GM12872 (cell line): ENCODE measurements around the gene FGF23.

Experiments
- TF ChIP-seq, protein P1 (sequence below): IDR thresholded peaks from 3 replicates; pipeline ENCODE4 v1.5.1; 2011; ENCODE audit warnings: low read depth, mild to moderate bottlenecking, low read length, moderate library complexity; ENCODE audit not compliant: insufficient read depth

The FGF23 gene

DNA sequence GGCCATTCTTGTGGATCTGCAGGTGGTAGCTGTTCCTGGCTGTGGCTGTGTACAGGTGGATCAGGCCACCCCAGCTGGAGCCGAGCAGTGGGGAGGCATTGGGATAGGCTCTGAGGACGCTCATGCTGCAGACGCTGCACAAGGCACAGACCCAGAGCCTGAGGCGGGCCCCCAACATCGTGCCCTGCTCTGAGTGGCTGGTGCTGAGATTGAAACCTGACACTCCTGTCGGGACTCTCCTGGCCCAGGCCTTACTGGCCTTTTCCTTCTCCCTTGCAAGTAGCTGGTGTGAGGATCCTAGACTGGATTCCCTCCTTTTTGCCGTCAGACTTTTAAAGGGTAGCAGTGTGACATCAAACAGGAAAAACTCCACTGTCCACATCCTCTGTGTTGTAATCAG is at the start of gene FGF23:
FGF23 (minus strand) TSS at position 308 of the 400 bp plus-strand sequence; CDS start at position 178, 130 bp downstream.
- TF ChIP-seq, protein P1, sequence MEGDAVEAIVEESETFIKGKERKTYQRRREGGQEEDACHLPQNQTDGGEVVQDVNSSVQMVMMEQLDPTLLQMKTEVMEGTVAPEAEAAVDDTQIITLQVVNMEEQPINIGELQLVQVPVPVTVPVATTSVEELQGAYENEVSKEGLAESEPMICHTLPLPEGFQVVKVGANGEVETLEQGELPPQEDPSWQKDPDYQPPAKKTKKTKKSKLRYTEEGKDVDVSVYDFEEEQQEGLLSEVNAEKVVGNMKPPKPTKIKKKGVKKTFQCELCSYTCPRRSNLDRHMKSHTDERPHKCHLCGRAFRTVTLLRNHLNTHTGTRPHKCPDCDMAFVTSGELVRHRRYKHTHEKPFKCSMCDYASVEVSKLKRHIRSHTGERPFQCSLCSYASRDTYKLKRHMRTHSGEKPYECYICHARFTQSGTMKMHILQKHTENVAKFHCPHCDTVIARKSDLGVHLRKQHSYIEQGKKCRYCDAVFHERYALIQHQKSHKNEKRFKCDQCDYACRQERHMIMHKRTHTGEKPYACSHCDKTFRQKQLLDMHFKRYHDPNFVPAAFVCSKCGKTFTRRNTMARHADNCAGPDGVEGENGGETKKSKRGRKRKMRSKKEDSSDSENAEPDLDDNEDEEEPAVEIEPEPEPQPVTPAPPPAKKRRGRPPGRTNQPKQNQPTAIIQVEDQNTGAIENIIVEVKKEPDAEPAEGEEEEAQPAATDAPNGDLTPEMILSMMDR: no peak

DNA sequence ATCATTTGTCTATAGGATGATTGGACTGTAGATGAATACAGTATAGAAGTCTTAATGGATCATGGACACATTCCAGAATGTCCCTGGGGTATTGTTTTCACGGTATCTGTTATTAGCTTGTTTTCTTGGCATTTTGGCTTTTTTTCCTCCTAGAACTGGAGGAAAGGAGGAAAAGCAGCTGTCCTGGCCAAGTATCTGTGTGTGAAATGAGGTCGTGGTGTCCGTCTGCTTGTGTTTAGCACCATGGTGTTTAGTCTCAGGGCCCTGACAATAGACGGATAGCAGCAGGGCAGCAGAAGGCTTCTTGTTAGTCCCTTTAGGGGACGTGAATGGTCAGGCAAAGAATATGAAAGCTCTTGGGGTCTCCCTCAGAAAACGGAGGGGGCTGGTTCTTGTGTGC is 44.9 kb upstream of the FGF23 start:
- TF ChIP-seq, protein P1: no peak

DNA sequence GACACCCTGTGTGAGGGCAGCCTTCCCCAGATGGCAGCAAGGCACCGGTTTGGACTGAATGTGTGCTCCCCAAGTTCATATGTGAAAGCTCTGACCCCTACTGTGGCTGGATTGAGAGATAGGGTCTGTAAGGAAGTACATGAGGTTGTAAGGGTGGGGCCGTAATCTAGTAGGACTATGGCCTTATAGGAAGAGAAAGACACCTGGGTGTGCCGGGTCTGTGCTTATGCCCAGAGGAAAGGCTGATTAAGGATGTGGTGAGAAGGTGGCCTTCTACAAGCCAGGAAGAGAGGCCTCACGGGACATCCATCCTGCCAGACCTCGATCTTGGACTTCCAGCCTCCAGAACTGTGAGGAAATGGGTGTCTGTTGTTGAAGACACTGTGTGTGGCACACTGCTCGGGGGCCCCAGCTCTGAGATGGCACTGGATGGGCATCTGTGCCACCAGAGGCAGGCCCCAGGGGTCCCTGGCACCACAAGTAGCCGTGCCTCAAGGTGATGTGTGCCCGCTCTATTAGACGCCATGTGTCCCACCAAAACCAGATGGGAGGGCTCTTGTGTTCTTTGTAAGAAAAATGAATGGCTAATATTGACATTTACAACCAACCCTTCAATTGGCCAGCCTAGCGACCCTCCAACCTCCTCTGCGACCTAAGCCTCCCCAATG is 44.1 kb upstream of the FGF23 start:
- TF ChIP-seq, protein P1: no peak

DNA sequence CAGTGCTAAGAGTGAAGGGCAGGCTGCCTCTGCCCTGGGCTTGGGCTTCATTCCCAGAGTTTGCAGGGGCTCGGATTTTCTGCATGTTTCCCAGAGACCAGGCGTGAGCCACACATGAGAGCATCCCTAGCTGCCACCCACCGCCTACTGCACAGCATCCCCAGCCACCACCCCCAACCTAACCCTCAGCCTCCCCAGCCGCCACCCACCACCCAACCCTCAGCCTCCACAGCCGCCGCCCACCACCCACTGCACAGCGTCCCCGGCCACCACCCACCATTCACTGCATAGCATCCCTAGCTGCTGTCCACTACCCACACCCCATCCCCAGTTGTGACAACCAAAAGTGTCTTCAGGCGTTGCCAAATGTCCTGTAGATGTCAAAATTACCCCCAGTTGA is 43.5 kb upstream of the FGF23 start:
- TF ChIP-seq, protein P1: no peak

DNA sequence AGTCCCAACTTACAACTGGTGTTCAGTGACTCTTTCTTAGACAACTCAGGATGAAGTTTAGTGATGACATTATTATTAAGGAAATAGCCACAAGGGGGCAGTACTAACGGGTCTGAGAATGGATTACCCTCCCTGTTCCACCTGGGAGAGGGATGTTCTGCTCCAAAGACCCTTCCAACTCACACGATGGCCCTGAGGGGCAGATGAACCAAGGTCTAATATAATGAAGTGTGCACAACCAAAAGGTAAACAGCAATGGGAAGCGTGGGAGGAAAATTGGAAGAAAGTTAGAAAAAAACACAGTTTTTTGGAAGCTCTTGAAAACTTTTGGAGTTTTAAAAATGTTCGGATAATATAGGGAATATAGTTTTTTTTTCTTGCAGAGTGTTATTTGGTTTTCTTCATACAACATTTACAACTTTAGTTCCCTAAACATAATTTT is 42.1 kb upstream of the FGF23 start:
- TF ChIP-seq, protein P1: peak; percentile 65

DNA sequence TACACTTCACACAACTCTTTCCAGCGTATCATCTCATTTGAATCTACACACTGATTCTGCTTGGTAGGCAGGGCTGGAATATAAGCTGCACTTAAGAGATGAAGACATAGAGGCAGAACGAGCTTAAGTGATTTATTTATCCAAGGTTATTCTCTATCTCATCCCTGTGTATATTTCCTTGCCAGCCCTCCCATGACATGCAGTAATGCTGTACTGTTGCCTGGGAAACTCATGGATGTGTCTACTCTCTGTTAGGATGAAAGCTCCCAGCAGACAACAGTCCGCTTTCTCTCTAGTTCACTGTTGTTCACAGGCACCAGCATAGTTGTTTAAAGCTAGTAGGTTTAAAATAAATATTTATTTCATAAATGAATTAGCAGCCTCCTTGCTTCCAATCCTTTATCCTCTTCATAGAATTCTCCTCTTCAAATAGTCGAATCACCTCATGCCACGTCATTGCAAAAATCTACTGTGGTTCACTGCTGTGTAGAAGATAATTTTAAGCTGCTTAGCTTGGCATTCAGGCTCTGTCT is 40.7 kb upstream of the FGF23 start:
- TF ChIP-seq, protein P1: no peak

DNA sequence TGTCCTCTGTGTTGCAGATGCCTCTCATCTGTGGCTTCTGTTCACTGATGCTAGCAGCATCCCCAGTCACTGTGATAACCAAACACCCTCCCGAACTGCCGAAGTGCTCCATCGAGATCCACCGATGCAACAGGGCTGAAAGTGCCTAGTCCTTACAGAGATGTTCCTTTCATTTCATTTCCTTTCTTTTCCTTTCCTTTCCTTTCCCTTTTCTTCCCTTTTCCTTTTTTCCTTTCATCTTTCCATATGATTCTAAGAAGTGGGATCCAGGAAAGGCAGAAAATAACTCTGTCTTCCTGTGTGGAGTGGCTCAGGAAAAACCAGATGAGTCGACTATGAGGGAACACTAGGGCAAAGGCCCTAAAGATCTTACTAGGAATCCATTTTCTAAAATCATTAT is 39.4 kb upstream of the FGF23 start:
- TF ChIP-seq, protein P1: no peak
